ENCODE measurements around the gene LRRC56. TPM values are rescaled to one million over a fixed set of nuclear protein-coding genes. Genes with fewer than 3 reads are reported as not detected.

LRRC56 gene
- total RNA-seq, 1 experiment from 2014 or later, result 0.37 TPM

DNA sequence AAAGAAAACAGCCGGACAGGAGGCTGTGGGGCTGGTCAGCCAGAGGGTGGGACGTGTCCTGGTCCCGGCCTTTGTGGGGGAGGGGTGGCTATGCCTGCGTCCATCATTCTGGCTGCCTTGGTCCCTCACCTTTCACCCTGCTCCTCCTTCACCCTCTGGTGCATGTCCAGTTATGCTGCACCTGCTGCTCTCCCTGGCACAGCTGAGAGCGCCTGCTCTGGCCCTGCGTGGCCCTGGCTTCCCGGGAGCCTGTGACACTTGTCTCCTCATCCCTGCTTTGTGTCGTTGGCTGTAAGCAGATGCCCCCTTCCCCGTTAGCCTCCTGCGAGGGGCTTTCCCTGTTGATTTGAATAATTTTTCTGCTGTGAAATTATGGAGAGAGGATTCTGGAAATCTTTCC lies 55.6 kb downstream of the LRRC56 start:
- H3K9me2 ChIP-seq (replicated peaks; ENCODE audit: insufficient read depth, low read length), result no peaks in the 10 kb centered on the region
- H3K4me2 ChIP-seq (ENCODE audit: low read depth, low read length, poor library complexity, severe bottlenecking), result no peak overlapping the region
- peaks cover 15% of the 10 kb centered on the region; the same call in 1 of the 2 replicates for H3K36me3 ChIP-seq (ENCODE audit: insufficient read depth, low read length)
- H3K9ac ChIP-seq (ENCODE audit: low read length), result no peak overlapping the region
- H3K9me3 ChIP-seq (ENCODE audit: low read length), result no peaks in the 10 kb centered on the region
- no peak overlapping the region for H2AFZ ChIP-seq (ENCODE audit: low read length)
- no peaks in the 10 kb centered on the region for H3K27me3 ChIP-seq (ENCODE audit: low read length)
- H3K4me3 ChIP-seq (ENCODE audit: low read length), result no peak overlapping the region
- H3K79me2 ChIP-seq (ENCODE audit: low read length), result 0 out of 2 replicates have a peak, but pooled peaks cover 16% of the 10 kb centered on the region
- no peak for DNase-seq
- H3K27ac ChIP-seq (ENCODE audit: low read length), result no peak overlapping the region
- H3K4me1 ChIP-seq (ENCODE audit: low read length), result no peaks in the 10 kb centered on the region
- H4K20me1 ChIP-seq (ENCODE audit: insufficient read depth, low read depth, low read length), result peaks cover 25% of the 10 kb centered on the region; the same call in 1 of the 2 replicates

DNA sequence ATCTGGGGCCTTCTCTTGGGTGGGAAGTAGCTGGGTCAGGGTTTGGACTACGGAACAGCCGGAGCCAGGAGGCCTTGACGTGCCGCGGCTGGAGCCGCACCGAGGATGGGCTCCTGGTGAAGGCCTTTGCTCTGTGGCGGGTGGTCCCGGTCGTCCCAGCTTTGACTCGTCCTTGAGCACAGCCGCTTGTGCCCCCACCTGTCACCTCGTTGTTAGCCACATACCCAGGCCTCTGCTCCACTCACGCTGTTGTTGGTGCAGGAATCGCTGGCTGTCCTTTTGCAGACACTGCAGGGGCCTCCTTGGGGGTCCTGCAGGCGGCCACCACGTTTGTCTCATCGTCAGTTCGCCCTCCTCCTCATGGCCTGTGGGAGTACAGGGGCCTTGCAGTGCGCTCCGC lies 56.0 kb downstream of the LRRC56 start:
- no peak for DNase-seq
- Histone ChIP-seq H2AFZ (ENCODE audit: low read length) (no peak overlapping the region), H3K9me3 (ENCODE audit: low read length) (no peaks in the 10 kb centered on the region), H3K4me2 (ENCODE audit: low read depth, low read length, poor library complexity, severe bottlenecking) (no peak overlapping the region), H3K9me2 (replicated peaks; ENCODE audit: insufficient read depth, low read length) (no peaks in the 10 kb centered on the region), H3K27ac (ENCODE audit: low read length) (no peak overlapping the region), H3K4me1 (ENCODE audit: low read length) (no peaks in the 10 kb centered on the region), H4K20me1 (ENCODE audit: insufficient read depth, low read depth, low read length) (peaks cover 25% of the 10 kb centered on the region; the same call in 1 of the 2 replicates), H3K36me3 (ENCODE audit: insufficient read depth, low read length) (peaks cover 12% of the 10 kb centered on the region; the same call in 1 of the 2 replicates), H3K4me3 (ENCODE audit: low read length) (no peak overlapping the region), H3K79me2 (ENCODE audit: low read length) (0 out of 2 replicates have a peak, but pooled peaks cover 16% of the 10 kb centered on the region), H3K27me3 (ENCODE audit: low read length) (no peaks in the 10 kb centered on the region), H3K9ac (ENCODE audit: low read length) (no peak overlapping the region)

DNA sequence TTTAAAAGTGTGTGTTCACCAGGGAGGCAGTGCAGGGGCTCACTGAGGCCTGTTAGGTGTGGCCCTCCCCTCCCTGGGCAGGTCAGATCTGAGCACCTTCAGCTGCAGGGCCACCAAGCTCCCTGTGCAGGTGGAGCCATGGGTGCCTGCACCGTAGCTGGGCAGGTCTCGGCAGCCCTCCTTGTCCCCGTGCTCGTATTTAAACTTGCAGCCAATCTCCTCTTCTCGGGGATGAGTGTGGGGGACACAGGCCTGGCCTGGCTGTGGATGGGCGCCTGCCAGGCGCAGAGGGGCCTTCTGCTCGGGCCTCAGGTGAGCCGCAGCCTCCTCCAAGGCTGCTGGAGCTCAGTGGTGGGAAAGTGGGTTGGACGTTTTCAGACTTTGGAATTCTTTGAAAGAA lies 58.1 kb downstream of the LRRC56 start:
- Histone ChIP-seq H3K4me1 (ENCODE audit: low read length) (no peaks in the 10 kb centered on the region), H3K9ac (ENCODE audit: low read length) (no peak overlapping the region), H4K20me1 (ENCODE audit: insufficient read depth, low read depth, low read length) (peaks cover 15% of the 10 kb centered on the region; the same call in 1 of the 2 replicates), H3K36me3 (ENCODE audit: insufficient read depth, low read length) (peaks cover 18% of the 10 kb centered on the region; the same call in 1 of the 2 replicates), H3K9me2 (replicated peaks; ENCODE audit: insufficient read depth, low read length) (no peaks in the 10 kb centered on the region), H3K27ac (ENCODE audit: low read length) (no peak overlapping the region), H2AFZ (ENCODE audit: low read length) (no peak overlapping the region), H3K9me3 (ENCODE audit: low read length) (no peaks in the 10 kb centered on the region), H3K27me3 (ENCODE audit: low read length) (no peaks in the 10 kb centered on the region), H3K4me3 (ENCODE audit: low read length) (no peak overlapping the region), H3K4me2 (ENCODE audit: low read depth, low read length, poor library complexity, severe bottlenecking) (no peak overlapping the region), H3K79me2 (ENCODE audit: low read length) (0 out of 2 replicates have a peak, but pooled peaks cover 5% of the 10 kb centered on the region)
- no peak for DNase-seq

DNA sequence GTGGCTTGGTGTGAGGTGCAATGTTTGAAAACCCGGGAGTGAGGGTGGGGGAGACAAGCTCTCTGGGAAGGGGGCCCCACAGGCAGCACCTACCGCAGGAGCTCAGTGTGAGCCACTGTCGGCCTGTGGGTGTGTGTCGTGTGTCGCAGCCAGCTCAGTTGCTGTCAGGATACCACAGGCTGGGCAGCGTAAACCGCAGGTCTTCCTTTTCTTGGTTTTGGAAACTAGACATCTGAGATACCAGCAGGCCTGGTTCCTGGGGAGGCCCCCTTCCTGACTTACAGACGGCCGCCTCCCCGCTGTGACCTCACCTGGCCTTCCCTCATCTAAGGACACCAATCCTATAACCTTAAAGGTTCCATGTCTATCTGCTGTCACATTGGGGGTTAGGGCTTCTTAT lies 59.0 kb downstream of the LRRC56 start:
- DNase-seq, result no peak
- Histone ChIP-seq H3K4me2 (ENCODE audit: low read depth, low read length, poor library complexity, severe bottlenecking) (no peak overlapping the region), H2AFZ (ENCODE audit: low read length) (no peak overlapping the region), H3K27me3 (ENCODE audit: low read length) (no peaks in the 10 kb centered on the region), H3K27ac (ENCODE audit: low read length) (no peak overlapping the region), H3K4me3 (ENCODE audit: low read length) (no peak overlapping the region), H3K9me2 (replicated peaks; ENCODE audit: insufficient read depth, low read length) (no peaks in the 10 kb centered on the region), H3K9ac (ENCODE audit: low read length) (no peak overlapping the region), H3K79me2 (ENCODE audit: low read length) (0 out of 2 replicates have a peak, but pooled peaks cover 5% of the 10 kb centered on the region), H3K4me1 (ENCODE audit: low read length) (no peaks in the 10 kb centered on the region), H4K20me1 (ENCODE audit: insufficient read depth, low read depth, low read length) (0 out of 2 replicates have a peak, but pooled peaks cover 15% of the 10 kb centered on the region), H3K36me3 (ENCODE audit: insufficient read depth, low read length) (peaks cover 15% of the 10 kb centered on the region; the same call in 1 of the 2 replicates), H3K9me3 (ENCODE audit: low read length) (no peaks in the 10 kb centered on the region)

DNA sequence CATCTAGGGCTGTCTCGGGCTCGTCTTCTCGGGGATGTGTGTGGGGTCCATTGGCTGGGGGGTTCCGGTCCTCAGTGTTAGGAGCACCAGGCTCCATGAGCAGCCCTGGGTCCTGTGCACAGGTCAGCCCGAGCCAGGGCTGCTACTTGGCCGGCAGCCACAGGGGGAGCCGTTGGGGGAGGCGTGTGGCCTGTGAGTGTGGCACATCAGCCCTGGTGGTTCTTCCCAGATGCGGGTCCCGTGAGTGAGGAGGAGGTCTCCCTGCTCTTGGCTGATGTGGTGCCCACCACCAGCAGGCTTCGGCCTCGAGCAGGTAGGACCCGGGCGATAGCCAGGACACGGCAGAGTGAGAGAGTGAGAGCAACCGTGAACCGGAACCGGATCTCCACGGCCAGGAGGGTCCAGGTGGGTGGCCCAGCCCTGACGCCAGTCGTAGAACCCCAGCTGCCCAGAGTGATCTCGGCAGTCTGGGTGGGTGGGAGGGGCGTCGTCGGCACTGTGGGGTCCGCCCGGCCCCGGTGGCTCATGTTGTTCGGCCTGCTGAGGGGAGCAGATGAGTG lies 59.9 kb downstream of the LRRC56 start:
- Histone ChIP-seq H3K4me2 (ENCODE audit: low read depth, low read length, poor library complexity, severe bottlenecking) (no peak overlapping the region), H3K9me3 (ENCODE audit: low read length) (no peaks in the 10 kb centered on the region), H4K20me1 (ENCODE audit: insufficient read depth, low read depth, low read length) (0 out of 2 replicates have a peak, but pooled peaks cover 15% of the 10 kb centered on the region), H3K79me2 (ENCODE audit: low read length) (0 out of 2 replicates have a peak, but pooled peaks cover 5% of the 10 kb centered on the region), H3K27ac (ENCODE audit: low read length) (no peak overlapping the region), H3K4me3 (ENCODE audit: low read length) (no peak overlapping the region), H3K9ac (ENCODE audit: low read length) (no peak overlapping the region), H3K9me2 (replicated peaks; ENCODE audit: insufficient read depth, low read length) (no peaks in the 10 kb centered on the region), H3K27me3 (ENCODE audit: low read length) (no peaks in the 10 kb centered on the region), H3K4me1 (ENCODE audit: low read length) (no peaks in the 10 kb centered on the region), H2AFZ (ENCODE audit: low read length) (no peak overlapping the region), H3K36me3 (ENCODE audit: insufficient read depth, low read length) (peaks cover 18% of the 10 kb centered on the region; the same call in 1 of the 2 replicates)
- no peak for DNase-seq

GRCh38 chr11:598005-598680 lies 60.8 kb downstream of the LRRC56 start:
- no peak overlapping the region for H3K4me2 ChIP-seq (ENCODE audit: low read depth, low read length, poor library complexity, severe bottlenecking)
- peaks cover 9% of the 10 kb centered on the region; the same call in 1 of the 2 replicates for H3K36me3 ChIP-seq (ENCODE audit: insufficient read depth, low read length)
- no peak for DNase-seq
- no peak overlapping the region for H3K27ac ChIP-seq (ENCODE audit: low read length)
- no peaks in the 10 kb centered on the region for H3K4me1 ChIP-seq (ENCODE audit: low read length)
- no peak overlapping the region for H2AFZ ChIP-seq (ENCODE audit: low read length)
- H3K79me2 ChIP-seq (ENCODE audit: low read length), result no peaks in the 10 kb centered on the region
- no peaks in the 10 kb centered on the region for H3K9me3 ChIP-seq (ENCODE audit: low read length)
- no peak overlapping the region for H3K9ac ChIP-seq (ENCODE audit: low read length)
- H3K9me2 ChIP-seq (replicated peaks; ENCODE audit: insufficient read depth, low read length), result no peaks in the 10 kb centered on the region
- no peak overlapping the region for H3K4me3 ChIP-seq (ENCODE audit: low read length)
- H4K20me1 ChIP-seq (ENCODE audit: insufficient read depth, low read depth, low read length), result 0 out of 2 replicates have a peak, but pooled peaks cover 15% of the 10 kb centered on the region
- no peaks in the 10 kb centered on the region for H3K27me3 ChIP-seq (ENCODE audit: low read length)

- Histone ChIP-seq H3K4me2 (ENCODE audit: low read depth, low read length, poor library complexity, severe bottlenecking) (no peak overlapping the region), H3K27ac (ENCODE audit: low read length) (no peak overlapping the region), H3K4me1 (ENCODE audit: low read length) (no peaks in the 10 kb centered on the region), H3K79me2 (ENCODE audit: low read length) (no peaks in the 10 kb centered on the region), H4K20me1 (ENCODE audit: insufficient read depth, low read depth, low read length) (0 out of 2 replicates have a peak, but pooled peaks cover 5% of the 10 kb centered on the region), H3K9ac (ENCODE audit: low read length) (no peak overlapping the region), H3K9me2 (replicated peaks; ENCODE audit: insufficient read depth, low read length) (no peaks in the 10 kb centered on the region), H3K4me3 (ENCODE audit: low read length) (no peak overlapping the region), H3K9me3 (ENCODE audit: low read length) (no peaks in the 10 kb centered on the region), H2AFZ (ENCODE audit: low read length) (no peak overlapping the region), H3K36me3 (ENCODE audit: insufficient read depth, low read length) (peaks cover 15% of the 10 kb centered on the region; the same call in 1 of the 2 replicates), H3K27me3 (ENCODE audit: low read length) (no peaks in the 10 kb centered on the region)
- no peak for DNase-seq
Observed at GRCh38 chr11:601573-602245, 64.4 kb downstream of the LRRC56 start.

DNA sequence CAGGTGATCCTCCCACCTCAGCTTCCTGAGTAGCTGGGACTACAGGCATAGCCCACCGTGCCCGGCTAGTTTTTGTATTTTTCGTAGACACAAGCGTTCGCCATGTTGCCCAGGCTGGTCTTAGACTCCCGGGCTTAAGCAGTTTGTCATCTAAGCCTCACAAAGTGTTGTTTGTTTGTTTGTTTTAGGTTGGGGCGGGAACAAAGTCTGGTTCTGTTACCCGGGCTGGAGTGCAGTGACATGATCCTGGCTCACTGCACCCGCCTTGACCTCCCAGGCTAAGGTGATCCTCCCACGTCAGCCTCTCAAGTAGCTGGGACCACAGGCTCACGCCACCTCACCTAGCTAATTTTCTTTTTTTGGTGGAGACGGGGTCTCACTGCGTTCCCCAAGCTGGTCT lies 65.8 kb downstream of the LRRC56 start:
- Histone ChIP-seq H4K20me1 (ENCODE audit: insufficient read depth, low read depth, low read length) (no peaks in the 10 kb centered on the region; the same call in 1 of the 2 replicates), H3K79me2 (ENCODE audit: low read length) (no peaks in the 10 kb centered on the region), H3K4me3 (ENCODE audit: low read length) (no peak overlapping the region), H3K27ac (ENCODE audit: low read length) (no peak overlapping the region), H3K9ac (ENCODE audit: low read length) (no peak overlapping the region), H3K4me2 (ENCODE audit: low read depth, low read length, poor library complexity, severe bottlenecking) (no peak overlapping the region), H3K4me1 (ENCODE audit: low read length) (no peaks in the 10 kb centered on the region), H3K36me3 (ENCODE audit: insufficient read depth, low read length) (peaks cover 15% of the 10 kb centered on the region; the same call in 1 of the 2 replicates), H3K9me2 (replicated peaks; ENCODE audit: insufficient read depth, low read length) (no peaks in the 10 kb centered on the region), H3K9me3 (ENCODE audit: low read length) (no peaks in the 10 kb centered on the region), H3K27me3 (ENCODE audit: low read length) (no peaks in the 10 kb centered on the region), H2AFZ (ENCODE audit: low read length) (no peak overlapping the region)
- DNase-seq, result no peak
